Fibroblast of pulmonary artery (primary cell): ENCODE results near the gene ACADL.

Experiments used
- DNase-seq: peaks from one replicate; pipeline ENCODE4 v3.0.0-alpha.2; 2010; ENCODE audit warnings: low read depth
- H3K4me3 ChIP-seq: replicated peaks from 2 replicates; pipeline ENCODE4 v1.5.1; 2011; ENCODE audit warnings: low read depth, mild to moderate bottlenecking, control low read depth, low read length, moderate library complexity
- TF ChIP-seq, protein P1 (sequence below): IDR thresholded peaks from 2 replicates; pipeline ENCODE4 v1.5.1; 2011; ENCODE audit warnings: mild to moderate bottlenecking, control low read depth, low read length, inconsistent platforms; ENCODE audit errors: missing control alignments

Gene ACADL

DNA sequence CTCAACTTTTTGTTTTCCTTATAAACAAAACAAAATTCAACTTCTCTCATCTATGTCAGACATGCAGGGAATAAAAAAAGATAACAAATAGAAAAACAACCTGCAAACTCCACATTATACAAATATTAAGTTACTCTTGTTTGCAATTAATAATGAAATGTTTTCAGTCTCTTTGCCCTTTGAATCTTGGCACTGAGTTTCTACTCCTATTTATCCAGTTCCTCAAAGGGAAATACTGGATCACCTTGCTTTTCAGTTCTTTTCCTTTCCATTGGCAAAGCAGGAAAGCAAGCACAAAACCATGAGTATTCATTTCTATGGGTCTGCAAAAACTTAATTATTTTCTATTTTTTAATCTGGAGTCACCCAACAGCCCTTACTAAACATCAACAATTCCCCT, 77.6 kb downstream of the ACADL start:
- H3K4me3 ChIP-seq, result no peak overlapping the region
- TF ChIP-seq, protein P1, sequence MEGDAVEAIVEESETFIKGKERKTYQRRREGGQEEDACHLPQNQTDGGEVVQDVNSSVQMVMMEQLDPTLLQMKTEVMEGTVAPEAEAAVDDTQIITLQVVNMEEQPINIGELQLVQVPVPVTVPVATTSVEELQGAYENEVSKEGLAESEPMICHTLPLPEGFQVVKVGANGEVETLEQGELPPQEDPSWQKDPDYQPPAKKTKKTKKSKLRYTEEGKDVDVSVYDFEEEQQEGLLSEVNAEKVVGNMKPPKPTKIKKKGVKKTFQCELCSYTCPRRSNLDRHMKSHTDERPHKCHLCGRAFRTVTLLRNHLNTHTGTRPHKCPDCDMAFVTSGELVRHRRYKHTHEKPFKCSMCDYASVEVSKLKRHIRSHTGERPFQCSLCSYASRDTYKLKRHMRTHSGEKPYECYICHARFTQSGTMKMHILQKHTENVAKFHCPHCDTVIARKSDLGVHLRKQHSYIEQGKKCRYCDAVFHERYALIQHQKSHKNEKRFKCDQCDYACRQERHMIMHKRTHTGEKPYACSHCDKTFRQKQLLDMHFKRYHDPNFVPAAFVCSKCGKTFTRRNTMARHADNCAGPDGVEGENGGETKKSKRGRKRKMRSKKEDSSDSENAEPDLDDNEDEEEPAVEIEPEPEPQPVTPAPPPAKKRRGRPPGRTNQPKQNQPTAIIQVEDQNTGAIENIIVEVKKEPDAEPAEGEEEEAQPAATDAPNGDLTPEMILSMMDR, result no peak
- DNase-seq, result no peak
